T-helper 9 cell (primary cell): ENCODE data around the gene ATF7.
A peak's percentile ranks its signal among the peaks of the same experiment; 100 is the strongest.
"Not testable (repeated sequence)": the region's sequence is repeated elsewhere in the genome, so short reads cannot be mapped to it uniquely, and the experiment has no call there.

Experiments used
- DNase-seq: peaks from one replicate; pipeline ENCODE4 v3.0.0-alpha.2; 2020
- total RNA-seq, 2 donors: gene quantifications; one replicate each; lab custom pipeline; 2026; lab: John Stamatoyannopoulos, UW

Gene ATF7
- total RNA-seq = 6.8 to 9.9 reads per million in 2 donors

GRCh38 chr12:53625946-53626701 lies at the start of gene ATF7:
TSS of gene ATF7 (minus strand) at chr12:53626382. CDS start at chr12:53601000, 25,382 bp downstream.
- peak; percentile 98 for DNase-seq

- no peak for DNase-seq
Measured at GRCh38 chr12:53674977-53675700, 49.0 kb upstream of the ATF7 start.

GRCh38 chr12:53670971-53671370 lies 44.8 kb upstream of the ATF7 start:
- DNase-seq = no peak

DNA sequence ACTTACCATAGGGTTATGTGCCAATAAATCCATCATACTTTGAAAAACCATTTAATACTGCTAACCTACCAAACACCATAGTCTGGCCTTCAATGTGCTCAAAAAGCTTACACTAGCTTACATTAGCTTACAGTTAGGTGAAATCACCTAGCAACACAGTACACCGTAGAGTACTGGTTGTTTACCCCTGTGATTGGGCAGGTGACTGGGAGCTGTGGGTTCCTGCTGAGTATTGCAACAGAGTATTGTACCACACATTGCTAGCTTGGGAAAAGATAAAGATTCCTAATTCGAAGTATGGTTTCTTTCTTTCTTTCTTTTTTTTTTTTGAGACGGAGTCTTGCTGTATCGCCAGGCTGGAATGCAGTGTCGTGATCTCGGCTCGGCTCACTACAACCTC lies 44.1 kb upstream of the ATF7 start:
- no peak for DNase-seq

- DNase-seq = no peak
Measured at GRCh38 chr12:53667080-53667479, 40.9 kb upstream of the ATF7 start.

DNA sequence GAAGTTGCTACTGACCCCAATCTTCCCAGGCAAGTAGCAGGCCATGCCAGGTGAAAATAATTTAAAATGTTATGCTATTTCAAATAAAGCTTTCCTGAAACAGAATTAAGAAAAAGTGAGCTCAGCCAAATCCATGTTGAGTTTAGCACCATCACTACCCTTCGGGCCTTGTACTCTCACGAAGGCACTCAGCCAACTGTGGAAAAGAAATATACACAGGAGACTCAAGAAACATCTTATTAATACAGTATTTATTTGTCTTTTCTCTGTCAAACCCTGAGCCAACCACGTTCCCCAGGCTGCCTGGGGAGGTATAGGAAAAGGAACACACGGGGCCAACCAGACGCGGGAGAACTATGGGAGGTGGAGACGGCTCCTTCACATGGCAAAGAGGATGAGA lies 38.8 kb upstream of the ATF7 start:
- no peak for DNase-seq

DNA sequence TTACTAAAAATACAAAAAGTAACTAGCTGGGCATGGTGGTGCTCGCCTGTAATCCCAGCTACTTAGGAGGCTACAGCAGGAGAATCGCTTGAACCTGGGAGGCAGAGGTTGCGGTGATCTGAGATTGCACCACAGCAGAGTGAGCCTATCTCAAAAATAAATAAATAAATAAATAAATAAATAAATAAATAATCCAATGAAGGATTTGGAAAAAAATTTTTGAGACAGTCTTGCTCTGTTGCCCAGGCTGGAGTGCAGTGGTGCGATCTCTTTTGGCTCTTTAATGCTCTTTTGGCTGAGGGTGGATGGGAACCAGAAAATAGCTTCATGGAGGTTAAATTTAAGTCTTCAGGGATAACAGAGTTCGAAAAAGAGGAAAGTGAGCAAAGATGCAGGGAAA lies 38.0 kb upstream of the ATF7 start:
- DNase-seq = no peak

- DNase-seq = no peak
Measured at GRCh38 chr12:53660041-53660440, 33.9 kb upstream of the ATF7 start.

GRCh38 chr12:53659571-53659981 lies 33.4 kb upstream of the ATF7 start:
- DNase-seq = no peak

DNA sequence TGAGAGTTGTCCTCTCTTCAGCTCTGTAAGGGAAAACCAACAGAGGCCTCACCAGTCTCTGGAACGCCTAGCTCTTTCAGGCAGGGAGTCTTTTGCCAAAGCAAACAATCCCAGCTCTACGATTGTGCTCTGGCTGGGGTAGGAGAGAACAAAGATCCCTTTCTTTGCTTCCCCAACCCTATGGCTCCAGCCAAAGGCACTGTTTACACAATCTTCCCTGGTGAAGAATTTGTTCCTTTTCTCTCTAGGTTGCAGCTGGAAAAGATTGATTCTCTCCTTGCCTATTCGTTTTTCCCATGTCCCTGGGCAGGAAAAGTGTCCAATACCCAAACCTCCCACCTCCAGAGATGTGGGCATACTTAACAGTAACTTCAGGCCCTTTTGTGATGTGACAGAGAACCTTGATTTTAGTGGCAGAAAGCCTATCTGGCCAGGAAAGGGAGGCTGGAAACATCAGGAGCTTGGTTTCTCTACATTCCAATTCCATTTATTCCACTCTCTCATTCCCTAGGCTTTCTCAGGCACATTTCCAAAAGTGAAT lies 32.9 kb upstream of the ATF7 start:
- DNase-seq = no peak

DNA sequence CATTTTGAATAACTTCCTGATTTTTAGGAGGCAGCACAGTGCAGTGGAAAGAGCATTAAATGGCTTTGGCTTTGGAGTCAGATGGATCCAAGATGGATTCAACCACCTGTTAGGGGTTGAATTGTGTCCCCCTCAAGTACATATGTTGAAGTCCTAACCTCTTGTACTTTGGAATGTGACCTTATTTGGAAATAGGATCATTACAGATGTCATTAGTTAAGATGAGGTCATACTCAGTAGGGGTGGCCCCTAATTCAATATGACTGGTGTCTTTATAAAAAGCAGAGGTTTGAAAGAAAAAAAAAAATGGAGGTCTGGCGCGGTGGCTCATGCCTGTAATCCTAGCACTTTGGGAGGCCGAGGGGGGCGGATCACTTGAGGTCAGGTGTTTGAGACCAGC lies 30.9 kb upstream of the ATF7 start:
- no peak for DNase-seq

GRCh38 chr12:53653595-53653994 lies 27.4 kb upstream of the ATF7 start:
- DNase-seq = no peak

DNA sequence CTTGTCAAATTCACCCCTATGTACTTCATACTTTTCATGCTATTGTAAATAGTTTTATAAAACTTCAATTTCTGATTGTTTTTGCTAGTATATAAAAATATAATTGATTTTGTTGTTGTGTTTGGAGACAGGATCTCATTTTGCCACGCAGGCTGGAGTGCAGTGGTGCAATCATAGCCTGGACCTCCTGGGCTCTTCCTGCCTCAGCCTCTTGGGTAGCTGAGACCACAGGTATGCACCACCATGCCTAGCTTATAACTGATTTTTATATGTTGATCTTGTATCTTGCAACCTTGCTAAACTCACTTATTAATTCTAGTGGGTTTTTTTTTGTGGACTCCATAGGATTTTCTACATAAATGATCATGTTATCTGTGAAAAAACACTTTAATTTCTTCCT lies 26.2 kb upstream of the ATF7 start:
- DNase-seq = no peak

DNA sequence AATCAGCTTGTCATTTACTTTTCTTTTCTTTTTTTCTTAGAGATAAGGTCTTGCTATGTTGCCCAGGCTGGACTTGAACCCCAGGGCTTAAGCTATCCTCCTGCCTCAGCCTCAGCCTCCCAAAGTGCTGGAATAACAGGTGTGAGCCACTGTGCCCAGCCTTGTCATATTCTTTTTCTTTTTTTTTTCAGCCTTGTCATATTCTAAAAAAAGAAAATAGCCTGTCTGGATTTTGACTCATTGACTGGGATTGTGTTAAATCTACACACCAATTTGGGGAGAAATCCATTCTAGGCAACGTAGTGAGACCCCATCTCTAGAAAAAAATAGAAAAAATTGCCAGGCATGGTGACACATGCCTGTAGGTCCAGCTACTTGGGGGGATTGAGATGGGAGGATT lies 25.6 kb upstream of the ATF7 start:
- no peak for DNase-seq

GRCh38 chr12:53646300-53646699 lies 20.1 kb upstream of the ATF7 start:
- not testable (repeated sequence) for DNase-seq

- DNase-seq = no peak
Measured at GRCh38 chr12:53645165-53645564, 19.0 kb upstream of the ATF7 start.

- no peak for DNase-seq
Measured at GRCh38 chr12:53644133-53644532, 18.0 kb upstream of the ATF7 start.

DNA sequence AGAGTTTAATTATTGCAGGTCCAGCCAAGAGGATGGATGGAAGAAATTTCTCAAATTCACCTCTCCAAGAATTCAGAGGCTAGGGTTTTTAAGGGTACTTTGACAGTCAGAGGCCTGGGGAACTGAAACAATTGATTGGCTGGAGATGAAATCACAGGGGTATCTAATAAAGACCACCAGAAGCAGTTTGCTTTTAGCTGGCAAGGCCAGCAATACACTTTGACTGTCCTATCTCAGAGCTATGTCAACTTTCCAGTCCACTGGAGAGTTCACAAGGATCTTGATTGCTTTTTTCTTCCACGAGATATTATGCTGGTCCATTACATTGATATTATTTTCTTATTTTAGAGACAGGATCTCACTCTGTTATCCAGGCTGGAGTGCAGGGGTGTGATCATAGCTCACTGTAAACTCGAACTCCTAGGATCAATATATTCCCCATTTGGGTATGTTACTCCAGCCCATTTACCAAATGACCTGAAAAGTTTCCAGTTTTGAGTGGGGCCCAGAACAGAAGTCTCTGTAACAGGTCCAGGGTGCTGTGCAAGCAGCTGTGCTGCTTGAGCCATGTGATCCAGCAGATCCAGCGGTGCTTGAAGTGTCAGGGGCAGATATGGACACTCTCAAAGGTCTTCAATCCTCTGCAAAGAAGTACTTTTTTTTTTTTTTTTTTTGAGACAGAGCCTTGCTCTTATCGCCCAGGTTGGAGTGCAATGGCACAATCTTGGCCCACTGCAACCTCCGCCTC lies 17.2 kb upstream of the ATF7 start:
- DNase-seq = no peak

DNA sequence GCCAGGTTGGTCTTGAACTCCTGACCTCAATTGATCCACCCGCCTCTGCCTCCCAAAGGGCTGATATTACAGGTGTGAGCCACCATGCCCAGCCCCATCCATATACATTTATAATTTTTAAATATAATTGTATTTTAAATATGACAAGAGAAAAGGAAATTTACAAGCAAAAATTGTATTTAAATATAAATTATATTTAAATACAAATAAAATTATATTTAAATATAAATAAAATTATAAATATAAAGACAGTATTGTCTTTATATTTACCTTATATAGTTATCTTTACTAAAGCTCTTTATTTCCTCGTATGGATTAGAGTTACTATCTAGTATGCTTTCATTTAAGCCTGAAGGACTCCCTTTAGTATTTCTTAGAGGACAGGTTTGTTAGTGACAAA lies 11.9 kb upstream of the ATF7 start:
- no peak for DNase-seq

- no peak for DNase-seq
Measured at GRCh38 chr12:53636641-53637040, 10.5 kb upstream of the ATF7 start.

- not testable (repeated sequence) for DNase-seq
Measured at GRCh38 chr12:53635708-53636107, 9.5 kb upstream of the ATF7 start.

GRCh38 chr12:53631721-53632120 lies 5.5 kb upstream of the ATF7 start:
- no peak for DNase-seq

DNA sequence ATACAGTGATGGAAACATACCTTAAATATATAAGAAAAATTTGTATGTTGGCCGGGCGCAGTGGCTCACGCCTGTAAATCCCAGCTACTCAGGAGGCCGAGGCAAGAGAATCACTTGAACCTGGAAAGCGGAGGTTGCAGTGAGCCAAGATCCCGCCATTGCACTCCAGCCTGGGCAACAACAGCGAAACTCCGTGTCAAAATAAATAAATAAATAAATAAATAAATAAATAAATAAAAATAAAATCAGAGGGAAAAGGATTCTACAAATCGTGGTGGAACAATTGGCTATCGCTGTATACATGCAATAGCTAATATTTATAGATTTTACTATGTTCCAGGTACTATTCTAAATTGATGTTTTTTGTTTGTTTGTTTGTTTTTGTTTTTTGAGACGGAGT lies 1.7 kb upstream of the ATF7 start:
- no peak for DNase-seq
